22Rv1 (cell line): ENCODE data around the gene ELOF1.

ENCODE experiments used
- ZFX ChIP-seq: fragments of 450-650 bp; IDR thresholded peaks from 2 replicates; pipeline ENCODE4 v1.6.1; 2017; ENCODE audit warnings: antibody characterized with exemption, borderline replicate concordance
- TF ChIP-seq, protein P1 (sequence below): fragments of 450-650 bp; IDR thresholded peaks from 2 replicates; pipeline ENCODE4 v1.5.1; 2017; ENCODE audit warnings: mild to moderate bottlenecking

DNA sequence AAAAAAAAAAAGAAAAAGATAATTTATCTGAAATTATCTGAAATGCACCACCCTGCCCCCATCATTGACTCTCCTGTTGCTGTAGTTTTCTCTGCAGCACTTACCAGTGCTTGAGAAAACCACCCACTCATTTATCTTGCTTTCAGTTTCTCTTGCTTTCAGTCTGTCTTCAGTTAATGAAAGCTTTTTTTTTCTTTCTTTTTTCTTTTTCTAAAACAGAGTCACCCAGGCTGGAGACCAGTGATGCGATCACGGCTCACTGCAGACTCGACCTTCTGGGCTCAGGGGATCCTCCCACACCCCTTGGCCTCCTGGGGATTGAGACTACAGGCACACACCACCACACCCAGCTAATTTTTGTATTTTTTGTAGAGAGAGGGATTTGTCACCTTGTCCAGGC, 22.7 kb upstream of the ELOF1 start:
- TF ChIP-seq, protein P1, sequence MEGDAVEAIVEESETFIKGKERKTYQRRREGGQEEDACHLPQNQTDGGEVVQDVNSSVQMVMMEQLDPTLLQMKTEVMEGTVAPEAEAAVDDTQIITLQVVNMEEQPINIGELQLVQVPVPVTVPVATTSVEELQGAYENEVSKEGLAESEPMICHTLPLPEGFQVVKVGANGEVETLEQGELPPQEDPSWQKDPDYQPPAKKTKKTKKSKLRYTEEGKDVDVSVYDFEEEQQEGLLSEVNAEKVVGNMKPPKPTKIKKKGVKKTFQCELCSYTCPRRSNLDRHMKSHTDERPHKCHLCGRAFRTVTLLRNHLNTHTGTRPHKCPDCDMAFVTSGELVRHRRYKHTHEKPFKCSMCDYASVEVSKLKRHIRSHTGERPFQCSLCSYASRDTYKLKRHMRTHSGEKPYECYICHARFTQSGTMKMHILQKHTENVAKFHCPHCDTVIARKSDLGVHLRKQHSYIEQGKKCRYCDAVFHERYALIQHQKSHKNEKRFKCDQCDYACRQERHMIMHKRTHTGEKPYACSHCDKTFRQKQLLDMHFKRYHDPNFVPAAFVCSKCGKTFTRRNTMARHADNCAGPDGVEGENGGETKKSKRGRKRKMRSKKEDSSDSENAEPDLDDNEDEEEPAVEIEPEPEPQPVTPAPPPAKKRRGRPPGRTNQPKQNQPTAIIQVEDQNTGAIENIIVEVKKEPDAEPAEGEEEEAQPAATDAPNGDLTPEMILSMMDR: no peak
- TF ChIP-seq ZFX: no peak
